Activated naive CD4-positive, alpha-beta T cell treated with anti-CD3 and anti-CD28 coated beads for 36 hours (primary cell): ENCODE results near the gene AP3B2. TPM values are rescaled to one million over a fixed set of nuclear protein-coding genes. Genes with fewer than 3 reads are reported as not detected.
"Not testable (repeated sequence)": the region's sequence is repeated elsewhere in the genome, so short reads cannot be mapped to it uniquely, and the experiment has no call there.

Experiments used
- CTCF ChIA-PET: fragments of 350-600 bp; sonication (Branson Sonifier 250); formaldehyde crosslinking; loops from one replicate; lab custom pipeline; 2021; ENCODE audit warnings: antibody characterized with exemption; lab: Charles Lee
- DNase-seq: peaks from one replicate; pipeline ENCODE4 v3.0.0-alpha.2; 2020
- H3K27ac Mint-ChIP-seq: one replicate; pipeline ENCODE4 v1.8.0; 2021; ENCODE audit warnings: mild to moderate bottlenecking, mixed read lengths
- H3K27me3 Mint-ChIP-seq: one replicate; pipeline ENCODE4 v1.8.0; 2021; ENCODE audit warnings: low read depth, mixed read lengths
- H3K36me3 Mint-ChIP-seq: one replicate; pipeline ENCODE4 v1.8.0; 2021; ENCODE audit warnings: low read depth, mixed read lengths
- H3K4me1 Mint-ChIP-seq: one replicate; pipeline ENCODE4 v1.8.0; 2021; ENCODE audit warnings: low read depth, mixed read lengths
- H3K4me3 Mint-ChIP-seq: one replicate; pipeline ENCODE4 v1.8.0; 2021; ENCODE audit warnings: mild to moderate bottlenecking, moderate library complexity, mixed read lengths
- H3K9me3 Mint-ChIP-seq: one replicate; pipeline ENCODE4 v1.8.0; 2021; ENCODE audit warnings: mixed read lengths
- intact Hi-C: fragments of 100-400 bp; cut with micrococcal nuclease; formaldehyde crosslinking; loops from one replicate; pipeline ENCODE4 v1.15.1; 2023
- total RNA-seq, 2 experiments: library from RNA; stranded (reverse); gene quantifications; one replicate each; pipeline ENCODE4 v1.2.3, GENCODE V29; 2021

Gene AP3B2
- total RNA-seq, 2 experiments from 2014 or later: 0.37 to 0.52 TPM

DNA sequence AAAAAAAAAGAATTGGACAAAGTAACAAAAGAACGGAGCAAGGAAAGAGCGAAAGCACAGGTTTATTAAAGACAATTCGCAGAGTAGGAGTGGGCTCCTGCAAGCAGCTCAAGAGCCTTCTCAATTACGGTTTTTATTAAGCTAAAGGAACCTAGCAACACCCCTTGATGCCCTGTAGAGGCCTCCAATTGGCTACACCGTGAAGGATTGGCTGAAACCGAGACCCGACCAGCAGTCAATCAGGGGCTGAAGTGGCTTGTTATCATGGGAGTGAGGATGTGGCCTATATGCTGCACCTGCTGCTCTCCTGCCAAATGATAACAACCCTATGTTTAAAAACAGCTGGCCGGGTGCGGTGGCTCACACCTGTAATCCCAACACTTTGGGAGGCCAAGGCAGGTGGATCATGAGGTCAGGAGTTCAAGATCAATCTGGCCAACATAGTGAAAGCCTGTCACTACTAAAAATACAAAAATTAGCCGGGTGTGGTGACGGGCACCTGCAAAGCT, 20.4 kb upstream of the AP3B2 start:
- Mint-ChIP-seq H3K9me3 (no peaks in the 10 kb centered on the region), H3K27me3 (peaks cover 3% of the 10 kb centered on the region), H3K4me1 (no peaks in the 10 kb centered on the region), H3K4me3 (no peak overlapping the region), H3K36me3 (peaks cover 17% of the 10 kb centered on the region), H3K27ac (no peak overlapping the region)
- CTCF ChIA-PET: no interaction called here
- intact Hi-C loops: no loop called here
- DNase-seq: no peak

DNA sequence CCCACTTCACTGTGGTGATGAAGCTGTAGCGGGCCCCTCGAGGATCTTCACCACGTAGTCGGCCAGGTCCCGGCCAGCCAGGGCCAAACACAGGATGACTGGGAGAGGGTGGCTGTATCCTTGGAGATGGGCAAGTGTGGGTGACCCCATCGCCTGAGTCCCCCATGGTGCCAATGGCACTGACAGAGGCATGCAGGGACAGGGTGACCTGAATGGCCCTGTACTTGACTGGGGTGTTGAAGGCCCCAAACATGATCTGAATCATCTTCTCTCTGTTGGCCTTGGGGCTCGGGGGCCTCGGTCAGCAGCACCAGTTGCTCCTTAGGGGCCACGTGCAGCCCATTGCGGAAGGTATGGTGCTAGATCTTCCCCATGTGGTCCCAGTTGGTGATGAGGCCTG, 17.1 kb upstream of the AP3B2 start:
- intact Hi-C loops: no loop called here
- Mint-ChIP-seq H3K4me3 (no peak overlapping the region), H3K36me3 (peaks cover 7% of the 10 kb centered on the region), H3K9me3 (no peaks in the 10 kb centered on the region), H3K27ac (no peak overlapping the region), H3K27me3 (peaks cover 10% of the 10 kb centered on the region), H3K4me1 (no peaks in the 10 kb centered on the region)
- no peak for DNase-seq
- CTCF ChIA-PET: no interaction called here

DNA sequence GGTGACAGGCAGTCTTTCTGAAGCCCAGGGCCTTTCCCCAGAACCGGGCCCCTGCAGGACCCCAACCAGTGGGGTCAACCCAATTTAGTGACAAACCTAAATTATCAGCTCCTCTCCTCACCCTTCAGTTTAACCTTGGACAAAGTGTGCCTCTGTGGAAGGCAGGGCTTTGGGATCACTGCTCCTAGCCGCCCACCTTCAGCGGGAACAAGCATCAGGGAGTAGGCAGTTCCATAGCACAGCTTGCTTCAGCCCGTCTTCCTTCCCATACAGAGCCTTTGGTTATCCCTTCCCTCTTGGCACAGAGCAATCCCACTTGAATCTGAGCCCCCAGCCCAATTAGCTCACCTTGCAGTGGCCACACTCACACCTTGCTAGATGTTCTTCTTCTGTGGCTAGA, 5.3 kb upstream of the AP3B2 start:
- Mint-ChIP-seq H3K9me3 (peaks cover 8% of the 10 kb centered on the region), H3K27ac (no peak overlapping the region), H3K36me3 (peaks cover 2% of the 10 kb centered on the region), H3K4me3 (no peak overlapping the region), H3K4me1 (no peaks in the 10 kb centered on the region), H3K27me3 (peaks cover 21% of the 10 kb centered on the region)
- no peak for DNase-seq
- intact Hi-C loops: no loop called here
- CTCF ChIA-PET: no interaction called here

DNA sequence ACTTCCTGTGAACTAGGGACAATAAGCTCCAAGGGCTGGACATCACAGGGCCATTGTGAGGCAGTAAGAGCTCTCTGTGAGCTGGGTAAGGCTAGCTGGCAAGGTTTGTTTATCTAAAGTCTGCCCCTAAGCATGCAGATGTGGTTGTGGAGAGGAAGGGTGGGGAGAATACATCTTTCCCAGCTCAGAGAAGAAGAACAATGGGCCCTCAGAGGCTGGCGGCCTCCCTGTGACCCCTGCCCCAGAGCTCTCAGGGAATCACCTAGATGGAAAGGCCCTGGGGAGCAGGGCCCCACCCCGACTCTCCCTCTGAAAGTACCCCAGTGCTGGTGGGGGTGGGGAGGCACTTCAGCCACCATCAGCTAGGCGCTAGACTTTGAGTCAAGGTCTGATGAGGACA, 4.3 kb upstream of the AP3B2 start:
- H3K9me3 Mint-ChIP-seq: peaks cover 8% of the 10 kb centered on the region
- no peak overlapping the region for H3K27ac Mint-ChIP-seq
- intact Hi-C loops: no loop called here
- no peaks in the 10 kb centered on the region for H3K4me1 Mint-ChIP-seq
- CTCF ChIA-PET: interaction anchor here (0.6 kb wide), 1 partner anchor 128 kb away, joined by 3 read pairs; no protein-coding TSS in a partner anchor
- H3K27me3 Mint-ChIP-seq: peaks cover 21% of the 10 kb centered on the region
- DNase-seq: no peak
- no peak overlapping the region for H3K4me3 Mint-ChIP-seq
- H3K36me3 Mint-ChIP-seq: peaks cover 2% of the 10 kb centered on the region

DNA sequence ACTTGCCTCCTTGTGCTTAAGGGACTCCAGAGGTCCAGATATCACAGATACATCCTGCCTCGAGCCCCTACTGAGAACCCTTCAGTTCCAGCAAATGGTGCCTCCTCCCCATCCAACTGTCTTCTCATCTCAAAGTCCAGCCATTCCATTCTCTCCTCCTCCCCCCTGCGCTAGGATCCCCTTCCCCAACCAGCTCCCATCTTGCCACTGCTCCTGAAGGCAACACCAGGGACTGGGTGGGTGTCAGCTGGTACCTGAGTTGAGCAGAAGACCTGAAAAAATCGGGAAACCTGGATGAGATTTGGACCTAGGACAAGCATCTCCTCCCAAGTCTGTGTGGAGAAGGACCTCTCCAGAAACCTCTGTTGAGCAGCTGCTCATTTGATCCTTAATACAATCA, 2.4 kb upstream of the AP3B2 start:
- H3K36me3 Mint-ChIP-seq: no peaks in the 10 kb centered on the region
- H3K4me3 Mint-ChIP-seq: no peak overlapping the region
- intact Hi-C loops: no loop called here
- CTCF ChIA-PET: no interaction called here
- H3K4me1 Mint-ChIP-seq: no peaks in the 10 kb centered on the region
- peaks cover 3% of the 10 kb centered on the region for H3K9me3 Mint-ChIP-seq
- H3K27me3 Mint-ChIP-seq: peaks cover 21% of the 10 kb centered on the region
- DNase-seq: no peak
- no peak overlapping the region for H3K27ac Mint-ChIP-seq

DNA sequence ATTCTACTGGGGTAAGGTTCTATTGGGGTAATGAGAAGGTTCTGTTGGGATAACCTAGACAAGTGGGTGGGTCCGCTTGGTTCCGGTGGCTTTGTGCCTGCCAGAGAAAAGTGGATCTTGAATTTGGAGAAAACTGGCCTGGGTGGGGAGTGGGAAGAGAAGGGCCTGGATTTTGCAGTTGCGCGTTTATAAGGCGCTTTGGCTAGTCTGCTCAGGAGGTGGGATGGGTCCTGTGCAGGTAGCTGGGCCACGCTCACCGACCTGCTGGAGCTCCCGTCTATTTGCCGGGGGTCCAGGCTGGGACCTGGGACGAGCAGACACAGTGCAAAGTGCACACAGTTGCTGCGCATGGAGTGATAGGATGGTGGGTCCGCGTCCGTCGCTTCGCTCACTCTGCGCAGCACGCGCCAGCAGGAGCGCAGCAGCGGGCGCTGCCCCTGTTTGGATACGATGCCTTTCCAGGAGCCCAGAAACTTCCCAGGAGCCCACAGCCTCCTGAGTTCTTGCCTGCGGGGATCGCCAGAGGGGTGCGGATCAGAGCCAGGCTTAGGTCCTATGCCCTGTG, 1.3 kb upstream of the AP3B2 start:
- no peak for DNase-seq
- intact Hi-C loops: no loop called here
- CTCF ChIA-PET: no interaction called here
- H3K27me3 Mint-ChIP-seq: peaks cover 21% of the 10 kb centered on the region
- H3K9me3 Mint-ChIP-seq: no peaks in the 10 kb centered on the region
- no peak overlapping the region for H3K4me3 Mint-ChIP-seq
- no peak overlapping the region for H3K27ac Mint-ChIP-seq
- H3K36me3 Mint-ChIP-seq: no peaks in the 10 kb centered on the region
- H3K4me1 Mint-ChIP-seq: no peaks in the 10 kb centered on the region

DNA sequence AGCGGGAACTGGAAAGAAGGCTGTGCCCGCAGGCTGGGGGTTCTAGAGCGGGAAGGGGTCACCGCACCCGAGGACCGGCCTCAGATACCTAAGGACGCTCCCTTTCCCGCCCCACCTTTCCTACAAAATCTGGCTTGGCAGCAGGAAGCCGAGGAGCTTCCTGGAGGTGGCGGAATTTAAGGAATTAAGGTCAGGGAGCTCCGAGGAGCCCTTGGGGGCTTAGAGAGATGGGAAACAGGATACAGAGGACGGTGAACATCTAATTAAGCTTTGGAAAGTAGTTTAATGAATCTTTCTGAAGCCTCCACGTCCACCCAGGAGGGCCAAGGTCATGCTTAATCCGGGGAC, 507 bp upstream of the AP3B2 start:
- no peaks in the 10 kb centered on the region for H3K4me1 Mint-ChIP-seq
- DNase-seq: no peak
- CTCF ChIA-PET: no interaction called here
- intact Hi-C loops: no loop called here
- H3K36me3 Mint-ChIP-seq: no peaks in the 10 kb centered on the region
- H3K9me3 Mint-ChIP-seq: no peaks in the 10 kb centered on the region
- H3K27ac Mint-ChIP-seq: no peak overlapping the region
- peaks cover 21% of the 10 kb centered on the region for H3K27me3 Mint-ChIP-seq
- peak overlapping the region; percentile 58 for H3K4me3 Mint-ChIP-seq

DNA sequence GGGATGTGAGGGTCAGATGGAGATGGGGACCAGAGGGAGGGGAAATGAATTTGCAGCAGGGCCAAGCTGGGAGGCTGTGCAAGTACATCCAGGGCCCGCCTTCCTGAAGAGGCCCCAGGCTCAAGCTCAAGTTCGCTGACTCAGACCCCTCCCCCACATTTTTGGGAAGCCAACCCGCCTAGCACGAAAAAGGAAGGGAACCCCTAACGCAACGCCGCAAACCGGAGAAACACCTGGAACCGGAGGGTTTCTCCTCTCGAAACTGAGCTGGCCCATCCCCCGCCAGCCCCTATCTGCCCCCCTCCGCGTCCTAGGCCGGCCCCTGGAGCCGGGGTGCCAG, 624 bp downstream of the AP3B2 start:
- CTCF ChIA-PET: no interaction called here
- Mint-ChIP-seq H3K4me1 (no peaks in the 10 kb centered on the region), H3K4me3 (no peak overlapping the region), H3K27ac (no peak overlapping the region), H3K36me3 (no peaks in the 10 kb centered on the region), H3K27me3 (peaks cover 21% of the 10 kb centered on the region), H3K9me3 (no peaks in the 10 kb centered on the region)
- peak; percentile 36 for DNase-seq
- intact Hi-C loops: loop anchor here (1.0 kb wide), 3 partner anchors 29 to 169 kb away; partner anchors contain the start of gene RPS17

DNA sequence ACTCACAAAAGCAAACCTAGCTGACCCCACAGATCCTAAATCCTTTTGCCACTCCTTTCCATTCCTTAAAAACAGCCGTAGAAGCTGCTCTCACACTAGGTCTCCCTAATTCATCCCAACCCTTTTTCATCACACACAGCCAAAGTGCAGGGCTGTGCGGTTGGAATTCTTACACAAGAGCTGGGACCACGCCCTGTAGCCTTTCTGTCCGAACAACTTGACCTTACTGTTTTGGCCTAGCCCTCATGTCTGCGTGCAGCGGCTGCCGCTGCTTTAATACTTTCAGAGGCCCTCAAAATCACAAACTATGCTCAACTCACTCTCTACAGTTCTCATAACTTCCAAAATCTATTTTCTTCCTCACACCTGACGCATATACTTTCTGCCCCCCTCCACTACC, 3.8 kb downstream of the AP3B2 start:
- H3K27me3 Mint-ChIP-seq, H3K9me3 Mint-ChIP-seq, H3K4me3 Mint-ChIP-seq, intact Hi-C loops, H3K36me3 Mint-ChIP-seq, DNase-seq, H3K4me1 Mint-ChIP-seq, H3K27ac Mint-ChIP-seq, CTCF ChIA-PET: not testable (repeated sequence)

DNA sequence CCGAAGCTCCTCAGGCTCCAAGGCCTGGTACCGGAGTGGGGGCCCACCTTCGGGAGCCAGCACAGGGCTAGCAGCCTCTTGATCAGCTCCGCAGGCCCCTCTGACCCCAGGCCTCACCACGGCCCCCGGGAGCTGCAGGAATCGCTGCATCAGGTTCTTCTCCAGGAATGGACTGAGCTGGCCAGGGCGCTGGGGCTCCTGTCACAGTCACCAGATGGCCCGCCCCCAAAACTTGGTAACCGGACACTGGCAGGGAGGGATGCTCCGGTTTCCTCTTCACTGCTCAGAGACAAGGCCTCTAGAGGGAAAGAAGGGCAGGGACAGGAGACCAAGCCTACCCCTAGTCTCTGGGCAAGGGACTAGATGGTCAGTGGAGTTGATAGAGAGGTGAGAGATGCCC, 9.9 kb downstream of the AP3B2 start:
- peaks cover 2% of the 10 kb centered on the region for H3K27me3 Mint-ChIP-seq
- no peaks in the 10 kb centered on the region for H3K36me3 Mint-ChIP-seq
- no peak overlapping the region for H3K27ac Mint-ChIP-seq
- intact Hi-C loops: no loop called here
- CTCF ChIA-PET: no interaction called here
- no peaks in the 10 kb centered on the region for H3K9me3 Mint-ChIP-seq
- DNase-seq: no peak
- no peaks in the 10 kb centered on the region for H3K4me1 Mint-ChIP-seq
- no peak overlapping the region for H3K4me3 Mint-ChIP-seq

DNA sequence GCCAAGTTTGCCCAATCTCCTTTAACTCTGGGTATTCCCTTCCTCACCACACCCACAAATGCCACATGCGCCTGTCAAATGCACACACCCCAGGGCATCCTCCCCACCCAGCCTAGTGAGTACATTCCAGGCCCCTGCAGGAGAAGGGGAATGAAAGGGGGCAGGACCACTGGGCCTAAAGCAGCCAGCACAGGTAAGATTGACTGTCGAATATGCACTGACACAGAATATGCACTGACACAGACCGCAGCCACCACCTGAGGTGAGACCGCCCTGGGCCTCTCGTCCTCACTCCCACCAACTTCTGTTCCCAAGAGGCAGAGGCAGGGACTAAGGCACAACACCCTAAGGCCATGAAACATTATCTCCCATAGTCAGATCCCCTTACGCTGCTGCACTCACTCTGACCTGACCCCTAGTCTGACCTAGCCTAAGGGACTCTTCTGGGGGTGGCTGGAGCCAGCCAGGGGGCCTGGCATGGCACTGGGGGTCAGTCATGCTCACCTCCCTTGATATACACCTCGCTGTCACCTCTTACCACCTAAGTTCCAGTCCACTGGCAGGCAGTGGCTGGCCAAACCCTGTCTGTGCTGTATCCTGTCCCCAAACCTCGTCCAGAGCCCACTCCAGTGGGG, 10.8 kb downstream of the AP3B2 start:
- Mint-ChIP-seq H3K27me3 (peaks cover 2% of the 10 kb centered on the region), H3K4me1 (no peaks in the 10 kb centered on the region), H3K9me3 (no peaks in the 10 kb centered on the region), H3K36me3 (no peaks in the 10 kb centered on the region), H3K4me3 (no peak overlapping the region), H3K27ac (no peak overlapping the region)
- intact Hi-C loops: no loop called here
- no peak for DNase-seq
- CTCF ChIA-PET: no interaction called here

DNA sequence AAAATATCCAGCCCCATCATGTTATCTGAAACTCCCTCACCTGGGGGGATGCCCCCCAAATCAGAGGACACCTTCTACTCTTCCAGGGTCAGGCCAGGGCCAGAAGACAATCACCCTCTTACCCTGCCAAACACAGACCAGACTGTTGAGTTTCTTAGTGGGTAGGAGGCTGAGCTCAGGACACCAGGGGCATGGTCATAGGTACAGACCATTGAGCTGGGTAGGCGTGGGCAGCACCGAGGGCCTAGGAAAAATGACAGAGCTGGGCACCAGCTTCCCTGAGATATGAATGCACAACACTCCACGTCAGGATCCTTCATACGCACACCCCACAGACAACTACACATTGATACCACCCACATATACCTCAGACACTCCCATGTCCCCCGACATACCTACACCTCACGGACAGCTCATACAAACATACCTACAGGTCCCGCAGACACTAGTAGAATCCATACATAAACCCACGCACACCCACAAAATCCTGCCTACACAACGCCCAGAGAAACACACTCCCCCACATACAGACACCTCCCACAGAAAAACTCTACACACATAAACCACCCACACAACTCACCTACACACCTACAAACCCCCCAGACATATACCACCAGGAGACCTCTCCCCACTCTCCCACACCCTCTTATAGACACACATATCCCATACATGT, 11.8 kb downstream of the AP3B2 start:
- H3K27me3 Mint-ChIP-seq: peaks cover 2% of the 10 kb centered on the region

DNA sequence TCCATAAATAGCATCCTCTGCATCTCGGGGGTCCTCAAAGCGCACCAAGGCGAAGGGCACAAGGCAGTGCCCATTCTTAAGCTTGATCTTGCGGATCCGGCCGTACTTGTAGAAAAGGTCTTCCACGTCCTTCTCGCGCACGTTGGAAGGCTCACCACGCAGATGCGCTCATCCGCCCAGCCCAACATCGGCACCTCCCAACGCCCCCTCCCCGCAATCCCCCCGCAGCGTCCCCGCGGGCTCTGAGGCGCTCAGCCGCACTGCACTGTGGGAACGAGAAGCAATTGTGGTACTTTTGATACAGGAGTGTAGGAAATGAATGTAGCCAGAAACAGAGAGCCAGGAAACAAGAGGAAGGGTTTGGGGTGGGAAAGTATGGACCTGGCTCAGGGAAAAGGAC, 17.5 kb downstream of the AP3B2 start:
- Mint-ChIP-seq H3K36me3 (no peaks in the 10 kb centered on the region), H3K4me1 (no peaks in the 10 kb centered on the region), H3K9me3 (no peaks in the 10 kb centered on the region), H3K4me3 (no peak overlapping the region), H3K27ac (no peak overlapping the region), H3K27me3 (no peaks in the 10 kb centered on the region)
- intact Hi-C loops: no loop called here
- CTCF ChIA-PET: no interaction called here
- no peak for DNase-seq

More for the DNA sequence above, 11.8 kb downstream of the AP3B2 start:
- DNase-seq: no peak
- no peaks in the 10 kb centered on the region for H3K9me3 Mint-ChIP-seq
- CTCF ChIA-PET: no interaction called here
- no peak overlapping the region for H3K4me3 Mint-ChIP-seq
- no peak overlapping the region for H3K27ac Mint-ChIP-seq
- no peaks in the 10 kb centered on the region for H3K4me1 Mint-ChIP-seq
- H3K36me3 Mint-ChIP-seq: no peaks in the 10 kb centered on the region
- intact Hi-C loops: no loop called here
